Gastroesophageal sphincter (tissue), 3 donors: ENCODE data around the gene DPF3.

Source experiments
- POLR2A ChIP-seq, 2 donors: fragments of 450-650 bp; IDR thresholded peaks; one replicate each; pipeline ENCODE4 v1.6.1; 2017; ENCODE audit warnings: antibody characterized with exemption in 2 of 2, mild to moderate bottlenecking in 2 of 2, moderate library complexity in 1 of 2
- POLR2AphosphoS5 ChIP-seq: sonication (generic); formaldehyde crosslinking; IDR thresholded peaks from one replicate; pipeline ENCODE4 v1.6.1; 2017; ENCODE audit warnings: antibody characterized with exemption
- TF ChIP-seq, protein P1 (sequence below), 4 experiments: fragments of 200-600 bp in 2 of 4; fragments of 450-650 bp in 2 of 4; sonication (generic) in 1 of 4; IDR thresholded peaks; one replicate each; pipeline ENCODE4 v1.5.1; 2017 to 2019; ENCODE audit warnings: antibody characterized with exemption in 4 of 4, mild to moderate bottlenecking in 2 of 4, moderate library complexity in 2 of 4

DNA sequence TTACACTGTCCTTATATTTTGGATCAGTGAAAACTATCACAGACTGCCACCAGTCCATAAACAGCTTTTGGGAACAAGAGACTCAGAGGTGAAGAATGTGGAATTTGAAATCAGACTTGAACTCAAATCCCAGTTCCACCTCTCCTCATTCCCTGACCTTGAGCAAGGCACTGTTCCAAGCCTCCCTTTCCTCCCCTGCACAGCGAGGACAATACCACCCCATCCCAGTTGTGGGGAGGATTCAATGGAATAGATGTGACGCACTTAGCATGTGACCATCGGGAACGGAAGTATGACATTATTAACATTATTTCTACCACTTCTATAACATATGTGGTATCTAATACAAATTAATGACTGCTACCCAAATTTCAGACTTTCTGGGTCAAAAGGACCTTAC lies 63.5 kb downstream of the DPF3 start:
- TF ChIP-seq, protein P1, sequence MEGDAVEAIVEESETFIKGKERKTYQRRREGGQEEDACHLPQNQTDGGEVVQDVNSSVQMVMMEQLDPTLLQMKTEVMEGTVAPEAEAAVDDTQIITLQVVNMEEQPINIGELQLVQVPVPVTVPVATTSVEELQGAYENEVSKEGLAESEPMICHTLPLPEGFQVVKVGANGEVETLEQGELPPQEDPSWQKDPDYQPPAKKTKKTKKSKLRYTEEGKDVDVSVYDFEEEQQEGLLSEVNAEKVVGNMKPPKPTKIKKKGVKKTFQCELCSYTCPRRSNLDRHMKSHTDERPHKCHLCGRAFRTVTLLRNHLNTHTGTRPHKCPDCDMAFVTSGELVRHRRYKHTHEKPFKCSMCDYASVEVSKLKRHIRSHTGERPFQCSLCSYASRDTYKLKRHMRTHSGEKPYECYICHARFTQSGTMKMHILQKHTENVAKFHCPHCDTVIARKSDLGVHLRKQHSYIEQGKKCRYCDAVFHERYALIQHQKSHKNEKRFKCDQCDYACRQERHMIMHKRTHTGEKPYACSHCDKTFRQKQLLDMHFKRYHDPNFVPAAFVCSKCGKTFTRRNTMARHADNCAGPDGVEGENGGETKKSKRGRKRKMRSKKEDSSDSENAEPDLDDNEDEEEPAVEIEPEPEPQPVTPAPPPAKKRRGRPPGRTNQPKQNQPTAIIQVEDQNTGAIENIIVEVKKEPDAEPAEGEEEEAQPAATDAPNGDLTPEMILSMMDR (IDR thresholded peaks at IDR 0.05), result no peak
- TF ChIP-seq POLR2AphosphoS5 (no peak), POLR2A (IDR thresholded peaks at IDR 0.05) (no peak)
